ENCODE measurements around the gene APBA2.

GRCh38 chr15:29143909-29144635 lies 258.3 kb downstream of the APBA2 start:
- no peak for TF ChIP-seq CTCF (IDR thresholded peaks at IDR 0.05)
- TF ChIP-seq POLR2A (IDR thresholded peaks at IDR 0.05): no peak
- TF ChIP-seq EP300 (IDR thresholded peaks at IDR 0.05): no peak

Data from sigmoid colon (tissue), 4 donors.